SH-SY5Y (cell line): ENCODE measurements around the gene IRX5.

Source experiments
- GATA2 ChIP-seq: IDR thresholded peaks from 2 replicates; pipeline ENCODE4 v1.6.1; 2011; ENCODE audit warnings: mild to moderate bottlenecking, low read depth, low read length
- GATA3 ChIP-seq: IDR thresholded peaks from 2 replicates; pipeline ENCODE4 v1.6.1; 2011; ENCODE audit warnings: low read depth, mild to moderate bottlenecking, low read length, moderate library complexity

GRCh38 chr16:54933281-54934011 is 2.8 kb downstream of the IRX5 start:
- no peak for TF ChIP-seq GATA3
- TF ChIP-seq GATA2: no peak
